Choroid plexus epithelial cell (primary cell): ENCODE data around the gene FAM124A.

Source experiments
- DNase-seq: peaks from one replicate; pipeline ENCODE4 v3.0.0-alpha.2; 2010; ENCODE audit warnings: low read depth
- H3K4me3 ChIP-seq: 2 replicates; pipeline ENCODE4 v1.5.1; 2011; ENCODE audit warnings: low read depth, mild to moderate bottlenecking, control low read depth, low read length, moderate library complexity
- CTCF ChIP-seq: conservative IDR thresholded peaks from 2 replicates; pipeline ENCODE4 v1.5.1; 2011; ENCODE audit warnings: low read depth, mild to moderate bottlenecking, control low read depth, inconsistent platforms, low read length, moderate library complexity

FAM124A gene

GRCh38 chr13:51332566-51333361 is 110.6 kb downstream of the FAM124A start:
- no peak for DNase-seq
- no peak overlapping the region for H3K4me3 ChIP-seq
- no peak for TF ChIP-seq CTCF

- no peak for TF ChIP-seq CTCF
- DNase-seq = no peak
- no peak overlapping the region for H3K4me3 ChIP-seq
Measured at GRCh38 chr13:51333421-51333820, 111.2 kb downstream of the FAM124A start.

DNA sequence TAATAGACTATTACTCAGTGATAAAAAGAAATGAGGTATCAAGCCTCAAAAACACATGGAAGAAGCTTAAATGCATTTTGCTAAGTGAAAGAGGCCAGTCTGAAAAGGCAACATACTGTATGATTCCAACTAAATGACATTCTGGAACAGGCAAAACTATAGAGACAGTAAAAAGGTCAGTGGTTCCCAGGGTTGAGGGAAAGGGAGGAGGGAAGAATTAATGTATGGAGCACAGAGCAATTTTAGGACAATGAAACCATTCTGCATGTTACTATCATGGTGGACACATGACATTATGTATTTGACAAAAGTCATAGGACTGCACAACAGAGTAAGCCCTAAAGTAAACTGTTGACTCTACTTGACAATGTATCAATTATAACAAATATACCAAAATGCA is 111.6 kb downstream of the FAM124A start:
- TF ChIP-seq CTCF = no peak
- H3K4me3 ChIP-seq = no peak overlapping the region
- no peak for DNase-seq
